Smooth muscle cell (in vitro differentiated cells): Measurements from ENCODE around the gene FBXW12. TPM values are rescaled to one million over a fixed set of nuclear protein-coding genes. Genes with fewer than 3 reads are reported as not detected.

Experiments used
- DNase-seq: peaks from one replicate; lab custom pipeline; 2025; ENCODE audit not compliant: unreplicated experiment; lab: John Stamatoyannopoulos, UW
- H2AFZ ChIP-seq: fragments of 200-600 bp; sonication (generic); 2 replicates; pipeline ENCODE4 v1.6.0; 2016; ENCODE audit warnings: antibody characterized with exemption, low read depth, mild to moderate bottlenecking
- H3F3A ChIP-seq: fragments of 200-600 bp; sonication (generic); 2 replicates; pipeline ENCODE4 v1.6.0; 2017; ENCODE audit warnings: antibody characterized with exemption, low read depth
- H3K27ac ChIP-seq: fragments of 200-600 bp; sonication (generic); 2 replicates; pipeline ENCODE4 v1.5.1; 2016; ENCODE audit warnings: low read depth, mild to moderate bottlenecking
- H3K27me3 ChIP-seq: fragments of 200-600 bp; sonication (generic); 2 replicates; pipeline ENCODE4 v1.6.1; 2016; ENCODE audit warnings: low read depth, mild to moderate bottlenecking
- H3K36me3 ChIP-seq: fragments of 200-600 bp; sonication (generic); 2 replicates; pipeline ENCODE4 v1.5.1; 2016; ENCODE audit warnings: low read depth
- H3K4me1 ChIP-seq: fragments of 200-600 bp; sonication (generic); 2 replicates; pipeline ENCODE4 v1.5.1; 2016; ENCODE audit warnings: low read depth
- H3K4me2 ChIP-seq: fragments of 200-600 bp; sonication (generic); 2 replicates; pipeline ENCODE4 v1.6.0; 2016; ENCODE audit warnings: mild to moderate bottlenecking
- H3K4me3 ChIP-seq: fragments of 200-600 bp; sonication (generic); 2 replicates; pipeline ENCODE4 v1.5.1; 2016; ENCODE audit warnings: mild to moderate bottlenecking
- H3K79me2 ChIP-seq: fragments of 200-600 bp; sonication (generic); 2 replicates; pipeline ENCODE4 v1.6.0; 2016; ENCODE audit warnings: low read depth, mild to moderate bottlenecking
- H3K9ac ChIP-seq: fragments of 200-600 bp; sonication (generic); 2 replicates; pipeline ENCODE4 v1.6.0; 2016; ENCODE audit warnings: low read depth
- H3K9me3 ChIP-seq: fragments of 200-600 bp; sonication (generic); replicated peaks from 2 replicates; pipeline ENCODE4 v1.5.1; 2016; ENCODE audit warnings: low read depth
- H4K20me1 ChIP-seq: fragments of 200-600 bp; sonication (generic); 2 replicates; pipeline ENCODE4 v1.6.0; 2016; ENCODE audit warnings: low read depth
- CTCF ChIP-seq: fragments of 200-600 bp; sonication (generic); IDR thresholded peaks from 2 replicates; pipeline ENCODE4 v1.5.1; 2017; ENCODE audit warnings: borderline replicate concordance, mild to moderate bottlenecking, antibody characterized with exemption; ENCODE audit not compliant: insufficient read depth, poor library complexity, severe bottlenecking
- WGBS: methylation state at CpG from one replicate; pipeline ENCODE4 v1.1.7; 2016; ENCODE audit warnings: low lambda C conversion rate; 5-methylcytosine and 5-hydroxymethylcytosine counted together
- polyA plus RNA-seq: library from polyadenylated mRNA; unstranded; fragments of >200 nt; fragmentation: Nextera tagmentation; extraction: Ambion mirVana; gene quantifications from 2 replicates; pipeline ENCODE4 v1.2.1, GENCODE V29; 2016
- total RNA-seq: library from RNA; depleted of rRNA; stranded (reverse); fragments of >200 nt; gene quantifications from 2 replicates; pipeline ENCODE4 v1.2.3, GENCODE V29; 2014

The FBXW12 gene
- total and polyA plus RNA-seq, 2 experiments from 2014 or later: 0.07 TPM; not detected in 1

- Histone ChIP-seq H3K27ac (no peak overlapping the region), H3K27me3 (no peaks in the 10 kb centered on the region), H3K4me2 (no peak overlapping the region), H3K4me1 (peaks cover 8% of the 10 kb centered on the region), H3F3A (no peaks in the 10 kb centered on the region), H3K9ac (no peak overlapping the region), H4K20me1 (no peaks in the 10 kb centered on the region), H2AFZ (no peak overlapping the region), H3K79me2 (no peaks in the 10 kb centered on the region), H3K4me3 (no peak overlapping the region), H3K9me3 (no peaks in the 10 kb centered on the region), H3K36me3 (no peaks in the 10 kb centered on the region)
- 79% methylated on average over 7 of the region's 7 CpGs for WGBS
- DNase-seq: no peak
- no peak for TF ChIP-seq CTCF
These were observed 1.7 kb upstream of the FBXW12 start for GRCh38 chr3:48370333-48370713.

GRCh38 chr3:48372377-48372770, 355 bp downstream of the FBXW12 start:
- Histone ChIP-seq H4K20me1 (no peaks in the 10 kb centered on the region), H3K27ac (no peak overlapping the region), H3K9ac (no peak overlapping the region), H3K4me1 (peaks cover 8% of the 10 kb centered on the region), H2AFZ (no peak overlapping the region), H3K36me3 (no peaks in the 10 kb centered on the region), H3K79me2 (no peaks in the 10 kb centered on the region), H3F3A (no peaks in the 10 kb centered on the region), H3K27me3 (no peaks in the 10 kb centered on the region), H3K4me2 (no peak overlapping the region), H3K4me3 (no peak overlapping the region), H3K9me3 (no peaks in the 10 kb centered on the region)
- no peak for TF ChIP-seq CTCF
- DNase-seq: no peak
- 88% methylated on average over 7 of the region's 7 CpGs for WGBS

- H3K9ac ChIP-seq: no peak overlapping the region
- TF ChIP-seq CTCF: no peak
- H3K79me2 ChIP-seq: no peaks in the 10 kb centered on the region
- no peaks in the 10 kb centered on the region for H3K27me3 ChIP-seq
- H2AFZ ChIP-seq: no peak overlapping the region
- H3K36me3 ChIP-seq: no peaks in the 10 kb centered on the region
- H3K9me3 ChIP-seq: no peaks in the 10 kb centered on the region
- no peak overlapping the region for H3K4me3 ChIP-seq
- H3K4me1 ChIP-seq: peaks cover 8% of the 10 kb centered on the region
- no peak overlapping the region for H3K27ac ChIP-seq
- DNase-seq: no peak
- H3K4me2 ChIP-seq: no peak overlapping the region
- H4K20me1 ChIP-seq: no peaks in the 10 kb centered on the region
- 82% methylated on average over 5 of the region's 5 CpGs for WGBS
- no peaks in the 10 kb centered on the region for H3F3A ChIP-seq
These were observed 930 bp downstream of the FBXW12 start for GRCh38 chr3:48372862-48373435.

- H4K20me1 ChIP-seq: no peaks in the 10 kb centered on the region
- H3K9ac ChIP-seq: no peak overlapping the region
- no peak overlapping the region for H3K27ac ChIP-seq
- DNase-seq: no peak
- H3K4me1 ChIP-seq: no peaks in the 10 kb centered on the region
- H2AFZ ChIP-seq: no peak overlapping the region
- H3F3A ChIP-seq: no peaks in the 10 kb centered on the region
- no peaks in the 10 kb centered on the region for H3K36me3 ChIP-seq
- H3K79me2 ChIP-seq: no peaks in the 10 kb centered on the region
- H3K9me3 ChIP-seq: no peaks in the 10 kb centered on the region
- H3K4me2 ChIP-seq: no peak overlapping the region
- no peaks in the 10 kb centered on the region for H3K27me3 ChIP-seq
- H3K4me3 ChIP-seq: no peak overlapping the region
- no peak for TF ChIP-seq CTCF
These were observed 15.6 kb downstream of the FBXW12 start for GRCh38 chr3:48387634-48388033.
